TTC549 (cell line): ENCODE data around the gene CPA5.

Source experiments
- FAIRE-seq: peaks from 2 replicates; lab custom pipeline; 2012; peaks lifted over from hg19 to GRCh38; lab: Jason Lieb, UNC

Gene CPA5

DNA sequence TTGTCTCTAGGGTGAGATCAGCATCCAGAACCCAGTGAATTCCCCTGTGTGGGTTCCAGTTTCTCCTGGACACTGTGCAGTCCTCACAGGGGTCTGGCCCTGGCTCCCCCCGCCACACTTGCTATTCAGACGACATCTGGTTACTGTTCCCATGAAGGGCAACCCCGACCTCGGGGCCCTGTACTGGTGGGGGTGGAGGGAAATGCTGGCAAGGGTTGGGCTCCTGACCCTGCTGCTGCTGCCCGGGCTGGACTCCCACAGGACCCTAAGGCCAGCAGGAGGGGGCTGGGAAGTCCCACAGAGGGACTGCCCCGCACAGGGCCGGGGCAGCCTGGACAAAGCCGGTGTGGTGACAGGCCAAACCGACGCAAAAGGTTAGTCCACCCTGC is 34.9 kb downstream of the CPA5 start:
- FAIRE-seq = no peak

GRCh38 chr7:130379921-130380860 is 35.6 kb downstream of the CPA5 start, which contains the start of gene CPA1:
CPA1 (plus strand) TSS chr7:130380494; CDS start chr7:130380521, 27 bp downstream.
- no peak for FAIRE-seq

GRCh38 chr7:130380861-130381455 is 36.3 kb downstream of the CPA5 start:
- FAIRE-seq = no peak

DNA sequence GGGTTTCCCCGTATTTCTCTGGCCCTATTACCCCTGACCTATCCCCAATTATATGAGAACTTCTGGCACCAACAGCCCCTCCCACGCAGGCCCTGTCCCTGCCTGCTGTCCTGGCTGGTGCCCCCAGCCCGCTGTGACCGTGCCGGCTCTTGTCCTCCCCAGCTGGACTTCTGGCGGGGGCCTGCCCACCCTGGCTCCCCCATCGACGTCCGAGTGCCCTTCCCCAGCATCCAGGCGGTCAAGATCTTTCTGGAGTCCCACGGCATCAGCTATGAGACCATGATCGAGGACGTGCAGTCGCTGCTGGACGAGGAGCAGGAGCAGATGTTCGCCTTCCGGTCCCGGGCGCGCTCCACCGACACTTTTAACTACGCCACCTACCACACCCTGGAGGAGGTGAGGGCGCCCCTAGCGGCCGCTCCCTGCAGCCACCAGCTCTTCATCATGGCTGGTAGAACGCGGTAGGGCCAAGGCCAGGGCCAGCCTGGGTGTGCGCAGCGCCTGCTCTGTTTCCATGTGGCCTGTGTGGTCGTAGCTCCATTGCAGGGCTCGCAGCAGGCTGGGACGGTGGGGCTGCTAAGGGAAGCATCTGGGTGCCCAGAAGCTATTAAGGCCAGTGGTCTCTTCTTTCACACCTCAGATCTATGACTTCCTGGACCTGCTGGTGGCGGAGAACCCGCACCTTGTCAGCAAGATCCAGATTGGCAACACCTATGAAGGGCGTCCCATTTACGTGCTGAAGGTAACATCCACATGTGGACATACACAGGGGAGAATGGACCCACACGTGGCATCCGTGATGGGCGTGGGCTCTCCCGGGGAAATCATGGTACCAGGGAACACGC is 37.1 kb downstream of the CPA5 start:
- FAIRE-seq = no peak

DNA sequence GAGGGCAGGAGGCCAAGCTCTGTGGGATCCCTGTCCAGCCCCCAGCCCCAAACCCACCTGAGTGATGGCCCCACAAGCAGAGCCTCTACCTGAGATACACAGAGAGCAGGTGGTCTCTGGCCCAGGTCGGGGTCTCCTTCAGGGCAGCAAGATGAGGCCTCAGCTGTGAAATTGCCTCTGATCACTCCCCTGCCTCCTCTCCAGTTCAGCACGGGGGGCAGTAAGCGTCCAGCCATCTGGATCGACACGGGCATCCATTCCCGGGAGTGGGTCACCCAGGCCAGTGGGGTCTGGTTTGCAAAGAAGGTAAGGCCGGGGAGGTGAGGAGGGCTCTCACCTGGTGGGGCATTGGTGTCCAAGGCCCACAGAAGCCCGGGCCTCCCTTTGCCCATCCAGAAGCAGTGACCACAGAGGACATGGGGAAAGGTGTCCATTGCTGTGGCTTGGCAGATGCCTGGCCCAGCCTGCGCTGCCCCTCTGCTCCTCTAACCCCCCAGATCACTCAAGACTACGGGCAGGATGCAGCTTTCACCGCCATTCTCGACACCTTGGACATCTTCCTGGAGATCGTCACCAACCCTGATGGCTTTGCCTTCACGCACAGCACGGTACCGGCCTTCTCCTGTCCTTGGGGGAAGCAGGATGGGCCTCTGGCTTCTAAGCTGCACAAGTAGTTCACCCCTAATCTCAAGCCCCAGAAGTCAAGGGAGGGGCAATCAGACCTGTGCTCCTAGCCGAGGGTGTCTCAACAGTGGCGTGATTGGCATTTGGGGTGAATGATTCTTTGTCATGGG is 38.8 kb downstream of the CPA5 start:
- no peak for FAIRE-seq

- FAIRE-seq = no peak
Measured at GRCh38 chr7:130384371-130384801, 39.8 kb downstream of the CPA5 start.

DNA sequence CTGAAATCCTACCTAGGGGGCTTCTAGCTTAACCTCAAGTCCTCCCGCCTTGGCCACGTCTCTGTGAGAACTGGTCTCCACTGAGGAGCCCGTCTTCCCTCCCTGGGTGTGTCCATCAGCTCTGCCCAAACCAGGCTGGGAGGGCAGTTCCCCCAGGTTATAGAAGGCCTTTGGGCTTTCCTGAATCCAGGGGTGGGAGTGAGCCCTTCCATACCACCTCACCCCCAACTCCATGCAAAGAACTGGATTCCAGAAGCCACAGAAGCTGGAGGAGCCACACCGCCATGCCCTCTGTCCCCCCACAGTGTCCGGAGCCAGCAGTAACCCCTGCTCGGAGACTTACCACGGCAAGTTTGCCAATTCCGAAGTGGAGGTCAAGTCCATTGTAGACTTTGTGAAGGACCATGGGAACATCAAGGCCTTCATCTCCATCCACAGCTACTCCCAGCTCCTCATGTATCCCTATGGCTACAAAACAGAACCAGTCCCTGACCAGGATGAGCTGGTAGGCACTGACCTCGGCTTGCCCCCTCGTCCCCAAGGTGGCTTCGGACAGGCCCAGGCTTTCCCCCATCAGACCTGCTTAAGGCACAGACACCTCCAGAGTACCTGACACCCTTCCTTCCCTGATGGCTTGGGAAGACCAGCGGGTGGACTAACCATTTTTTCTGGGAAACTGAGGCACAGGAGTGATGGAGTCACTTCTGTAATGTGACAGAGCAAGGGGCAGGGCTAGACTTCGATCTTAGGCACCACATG is 40.4 kb downstream of the CPA5 start:
- FAIRE-seq = no peak

GRCh38 chr7:130385600-130386066 is 41.0 kb downstream of the CPA5 start:
- no peak for FAIRE-seq

DNA sequence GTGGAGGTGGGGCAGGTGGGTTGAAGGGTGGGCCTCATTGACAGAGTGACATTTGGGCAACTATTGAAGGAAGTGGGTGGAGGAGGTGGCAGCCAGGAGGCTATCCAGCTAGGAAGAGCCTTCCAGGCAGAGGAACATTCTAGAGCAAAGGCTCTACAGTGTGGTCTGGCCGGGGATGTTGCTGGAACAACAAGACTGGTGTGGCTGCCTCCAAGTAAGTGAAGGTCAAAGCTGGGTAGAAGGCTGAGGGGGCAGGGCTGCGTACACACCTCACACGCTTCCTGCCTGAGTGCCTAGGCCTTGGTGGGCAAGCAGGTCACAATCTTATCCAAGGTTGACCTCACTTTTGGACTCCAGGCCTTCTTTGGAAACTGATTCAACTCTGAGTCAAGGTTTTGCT is 42.3 kb downstream of the CPA5 start:
- FAIRE-seq = no peak

DNA sequence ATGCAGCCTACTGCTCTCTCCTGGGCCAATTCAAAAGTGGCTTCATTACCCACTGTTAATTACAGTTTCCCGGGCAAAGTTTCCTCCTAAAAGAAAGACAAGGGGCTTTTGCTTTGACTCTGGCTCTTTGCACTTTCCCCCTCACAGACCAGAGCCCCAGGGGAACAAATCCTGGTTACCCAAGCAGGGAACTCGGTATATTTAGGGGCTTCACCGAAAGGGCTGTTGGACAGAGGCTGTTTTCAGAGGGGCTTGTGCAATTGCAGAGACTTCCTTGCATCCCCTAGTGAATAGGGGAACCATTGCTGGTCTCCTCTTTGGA is 42.7 kb downstream of the CPA5 start:
- FAIRE-seq = no peak

DNA sequence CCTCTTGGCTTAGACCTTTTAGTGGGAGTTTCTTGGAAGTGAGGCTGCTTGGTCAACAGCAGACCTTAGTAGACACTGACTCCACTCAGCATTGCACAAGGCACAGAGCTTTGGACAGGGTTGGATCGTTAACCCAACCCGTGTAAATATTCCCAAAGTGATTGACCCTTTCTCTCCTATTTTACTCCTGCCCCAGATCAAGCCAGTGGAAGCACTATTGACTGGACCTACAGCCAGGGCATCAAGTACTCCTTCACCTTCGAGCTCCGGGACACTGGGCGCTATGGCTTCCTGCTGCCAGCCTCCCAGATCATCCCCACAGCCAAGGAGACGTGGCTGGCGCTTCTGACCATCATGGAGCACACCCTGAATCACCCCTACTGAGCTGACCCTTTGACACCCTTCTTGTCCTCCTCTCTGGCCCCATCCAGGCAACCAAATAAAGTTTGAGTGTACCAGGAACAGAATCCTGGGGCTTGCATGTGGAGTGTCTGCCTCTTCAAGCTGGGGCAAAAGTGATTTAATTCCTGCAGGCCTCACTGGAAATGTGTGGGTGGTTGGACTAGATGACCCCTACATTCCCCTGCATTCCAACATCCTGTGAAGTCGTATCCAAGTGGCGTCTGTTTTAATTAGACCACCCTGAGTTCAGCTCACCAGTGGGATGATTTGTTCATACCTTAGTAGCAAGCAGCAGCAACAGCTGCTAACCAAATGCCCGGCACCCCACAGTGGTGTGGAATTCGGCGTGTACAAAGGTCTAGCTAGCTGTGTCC is 43.2 kb downstream of the CPA5 start:
- FAIRE-seq = no peak

- FAIRE-seq = no peak
Measured at GRCh38 chr7:130388671-130389070, 44.1 kb downstream of the CPA5 start.

- FAIRE-seq = no peak
Measured at GRCh38 chr7:130390486-130390885, 45.9 kb downstream of the CPA5 start.

DNA sequence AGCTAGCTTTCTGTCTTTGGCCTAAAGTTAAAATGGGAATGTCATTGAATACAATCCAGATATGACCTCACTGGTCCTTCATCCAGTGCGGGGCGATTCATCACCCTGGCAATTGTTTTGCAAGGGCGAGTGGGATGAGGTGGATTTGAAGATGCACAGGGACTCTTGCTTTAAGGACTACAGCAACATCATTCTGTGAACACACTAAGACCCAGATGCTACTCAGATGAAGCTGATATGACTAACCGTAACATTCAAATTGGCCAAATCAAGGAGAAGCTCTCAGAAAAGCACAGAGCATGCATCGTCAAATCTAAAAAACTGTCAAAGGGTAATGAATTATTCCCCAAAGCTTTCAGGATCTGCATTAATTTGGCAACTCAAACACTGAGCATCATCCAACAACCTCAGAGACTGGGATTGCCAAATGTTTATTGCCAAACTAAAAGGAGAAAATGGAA is 48.5 kb downstream of the CPA5 start:
- FAIRE-seq = no peak

- no peak for FAIRE-seq
Measured at GRCh38 chr7:130393841-130394411, 49.3 kb downstream of the CPA5 start.

GRCh38 chr7:130394421-130395195 is 50.0 kb downstream of the CPA5 start:
- peak; percentile 33 for FAIRE-seq

DNA sequence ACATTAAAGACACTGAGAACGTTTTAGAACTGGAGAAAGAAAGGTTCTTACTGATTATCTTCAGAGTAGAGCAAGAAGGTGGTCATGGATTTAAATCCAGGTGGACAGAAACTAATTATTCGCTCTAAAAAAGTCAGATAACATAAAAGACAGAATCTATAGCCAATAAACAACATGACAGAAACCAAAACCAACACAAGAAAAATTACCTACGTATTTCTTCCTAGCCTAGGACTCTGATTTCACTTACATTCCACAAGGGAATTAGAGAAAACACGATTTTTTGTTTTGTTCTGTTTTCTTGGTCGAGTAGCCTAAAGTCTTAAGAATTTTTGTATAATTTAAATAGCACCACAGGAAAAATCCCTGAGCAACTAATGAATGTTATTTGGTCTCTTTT is 50.8 kb downstream of the CPA5 start:
- peak; percentile 95 for FAIRE-seq

- FAIRE-seq = no peak
Measured at GRCh38 chr7:130396109-130396508, 51.5 kb downstream of the CPA5 start.
